HepG2 (cell line): Measurements from ENCODE around the gene TPD52L2. TPM values are rescaled to one million over a fixed set of nuclear protein-coding genes. Genes with fewer than 3 reads are reported as not detected.
A peak's percentile ranks its signal among the peaks of the same experiment; 100 is the strongest.

Experiments used
- E2F2 ChIP-seq: sonication (generic); formaldehyde crosslinking; IDR thresholded peaks from 2 replicates; pipeline ENCODE4 v1.4.0; 2020; ENCODE audit warnings: missing genetic modification reagents, borderline replicate concordance
- FOXP4 ChIP-seq: sonication (generic); formaldehyde crosslinking; IDR thresholded peaks from 2 replicates; pipeline ENCODE4 v1.4.0; 2020; ENCODE audit warnings: missing genetic modification reagents
- HNRNPH1 ChIP-seq: fragments of 200-400 bp; formaldehyde crosslinking; optimal IDR thresholded peaks from 2 replicates; pipeline ENCODE3; 2017; ENCODE audit warnings: mild to moderate bottlenecking, low read depth, low read length
- HNRNPL ChIP-seq: fragments of 200-400 bp; formaldehyde crosslinking; IDR thresholded peaks from 2 replicates; pipeline ENCODE4 v1.6.1; 2017; ENCODE audit warnings: mild to moderate bottlenecking, low read depth, low read length
- PAXIP1 ChIP-seq: sonication (generic); formaldehyde crosslinking; conservative IDR thresholded peaks from 2 replicates; pipeline ENCODE4 v1.4.0; 2020; ENCODE audit warnings: mild to moderate bottlenecking, missing genetic modification reagents, moderate library complexity
- RXRB ChIP-seq: IDR thresholded peaks from 2 replicates; pipeline ENCODE4 v1.6.1; 2016; ENCODE audit warnings: borderline replicate concordance, missing genetic modification reagents, missing compliant biosample characterization
- SATB2 ChIP-seq: sonication (generic); formaldehyde crosslinking; IDR thresholded peaks from 2 replicates; pipeline ENCODE4 v1.5.0; 2020; ENCODE audit warnings: missing genetic modification reagents
- SKI ChIP-seq: fragments of 450-650 bp; IDR thresholded peaks from one replicate; pipeline ENCODE4 v1.6.1; 2018; ENCODE audit warnings: mild to moderate bottlenecking; ENCODE audit not compliant: partially characterized antibody
- THAP9 ChIP-seq: sonication (generic); formaldehyde crosslinking; IDR thresholded peaks from 2 replicates; pipeline ENCODE4; 2020; ENCODE audit warnings: missing genetic modification reagents, mild to moderate bottlenecking, borderline replicate concordance
- U2AF2 ChIP-seq: fragments of 200-400 bp; formaldehyde crosslinking; IDR thresholded peaks from 2 replicates; pipeline ENCODE4 v1.6.1; 2017; ENCODE audit warnings: low read depth, mild to moderate bottlenecking, low read length
- ZFP37 ChIP-seq: sonication (generic); formaldehyde crosslinking; IDR thresholded peaks from 2 replicates; pipeline ENCODE4 v1.4.0; 2020; ENCODE audit warnings: missing genetic modification reagents, borderline replicate concordance
- ZNF280D ChIP-seq: sonication (generic); formaldehyde crosslinking; IDR thresholded peaks from 2 replicates; pipeline ENCODE4 v1.5.1; 2020; ENCODE audit warnings: mild to moderate bottlenecking, missing genetic modification reagents
- ZNF652 ChIP-seq: IDR thresholded peaks from 2 replicates; pipeline ENCODE4 v1.6.1; 2016; ENCODE audit warnings: low read depth, borderline replicate concordance
- polyA plus RNA-seq, 8 experiments: library from polyadenylated mRNA; depleted of rRNA in 3 of 8; stranded (reverse) in 7 of 8; unstranded in 1 of 8; fragments of >200 nt; fragmentation: Illumina TruSeq in 4 of 8; extraction: Trizol in 4 of 8; gene quantifications; 2 replicates each; pipeline versions ENCODE4 v1.2.1 to v1.2.3, GENCODE V29; 2011 to 2016; ENCODE audit warnings: low read depth in 4 of 8, missing spikeins in 1 of 8, mixed read lengths in 1 of 8; ENCODE audit not compliant: insufficient read depth in 1 of 8
- total RNA-seq, 5 experiments: library from RNA; depleted of rRNA; stranded (reverse); fragments of >200 nt; fragmentation: Illumina TruSeq; extraction: Trizol; gene quantifications; 2 replicates each; pipeline ENCODE4 v1.2.3, GENCODE V29; 2016; ENCODE audit warnings: low read depth in 1 of 5

Gene TPD52L2
- total and polyA plus RNA-seq, 2 of the 13 experiments (the other 11 are each of a cell fraction or from before 2014, with no cell fraction given): 156 to 184 TPM

- no peak for TF ChIP-seq ZFP37 (CRISPR knock-in tag)
- TF ChIP-seq U2AF2: no peak
- no peak for TF ChIP-seq HNRNPH1
- TF ChIP-seq THAP9 (CRISPR knock-in tag): 0 out of 2 replicates have a peak, but pooled peaks have one; percentile 34
- no peak for TF ChIP-seq RXRB
- no peak for TF ChIP-seq SATB2 (CRISPR knock-in tag)
- no peak for TF ChIP-seq ZNF280D (CRISPR knock-in tag)
- TF ChIP-seq HNRNPL: no peak
- TF ChIP-seq ZNF652 (CRISPR knock-in tag): no peak
- TF ChIP-seq SKI: peak; percentile 12
- no peak for TF ChIP-seq E2F2 (CRISPR knock-in tag)
- TF ChIP-seq FOXP4 (CRISPR knock-in tag): no peak
- TF ChIP-seq PAXIP1: no peak; the same call in 1 of the 2 replicates
Observed at GRCh38 chr20:63863021-63863797, 1.9 kb upstream of the TPD52L2 start (continued).
